ENCODE results near the gene PRM3. TPM values are rescaled to one million over a fixed set of nuclear protein-coding genes. Genes with fewer than 3 reads are reported as not detected.

PRM3 gene
- total and polyA plus RNA-seq, 2 donors (not counting 1 experiment from before 2014, with no cell fraction given) = not detected

- peaks cover 2 to 17% of the 10 kb centered on the region in 2 experiments for H3K36me3 ChIP-seq (replicated peaks in 1 of 2; ENCODE audit: control extremely low read depth in 1 of 2, control insufficient read depth in 1 of 2, extremely low read depth in 1 of 2, insufficient read depth in 2 of 2, low read length in 1 of 2)
- peaks cover 50% of the 10 kb centered on the region for H4K20me1 ChIP-seq (ENCODE audit: control insufficient read depth, insufficient read depth, low read length, poor library complexity, severe bottlenecking)
- WGBS (ENCODE audit: insufficient coverage) = 88% methylated on average over 6 of the region's 18 CpGs
- POLR2A ChIA-PET = interaction anchor here (0.5 to 2.6 kb wide), 17 partner anchors 28 to 553 kb away, joined by 3 to 15 read pairs (median 5); partner anchors contain the start of gene RMI2
- peaks cover 29 to 35% of the 10 kb centered on the region in 2 donors for H3K4me1 ChIP-seq (ENCODE audit: control insufficient read depth in 2 of 2, insufficient read depth in 2 of 2, low read length in 2 of 2)
- no peaks in the 10 kb centered on the region for H3K9me3 ChIP-seq (ENCODE audit: control extremely low read depth in 1 of 3, control insufficient read depth in 2 of 3, insufficient read depth in 1 of 3, low read length in 2 of 3)
- ATAC-seq (ENCODE audit: low read depth) (no peak), DNase-seq (peak; percentile 60)
- Mint-ChIP-seq H3K9me3 (ENCODE audit: insufficient read depth) (no peaks in the 10 kb centered on the region), H3K27me3 (no peaks in the 10 kb centered on the region), H3K27ac (peak overlapping the region; percentile 83), H3K4me3 (peak overlapping the region; percentile 89), H3K4me1 (peaks cover 45% of the 10 kb centered on the region)
- CTCF ChIA-PET = interaction anchor here (0.6 to 10.3 kb wide), 14 partner anchors 27 to 302 kb away, joined by 3 to 223 read pairs (median 4); no protein-coding TSS in a partner anchor
- H3K27ac ChIP-seq (ENCODE audit: low read length in 2 of 2) = no peak overlapping the region
- no peaks in the 10 kb centered on the region for H3K27me3 ChIP-seq (replicated peaks in 1 of 4; ENCODE audit: control extremely low read depth in 1 of 4, control insufficient read depth in 3 of 4, insufficient read depth in 4 of 4, low read length in 3 of 4)
- H3K9ac ChIP-seq (ENCODE audit: low read length) = no peak overlapping the region
- peak overlapping the region; percentile 98 for H3K4me2 ChIP-seq (replicated peaks; ENCODE audit: low read depth, low read length, poor library complexity, severe bottlenecking)
- TF ChIP-seq CTCF (IDR thresholded peaks at IDR 0.05) (no peak), EZH2 (IDR thresholded peaks at IDR 0.05; ENCODE audit: borderline replicate concordance, insufficient read depth, low read depth, low read length, poor library complexity, severe bottlenecking) (no peak)
- intact Hi-C loops (cut with micrococcal nuclease) = loop anchor here (2.0 to 10.0 kb wide), 3 partner anchors 19 to 663 kb away; partner anchors contain the start of gene GSPT1
- no peak overlapping the region for H2AFZ ChIP-seq (ENCODE audit: insufficient read depth, low read depth, low read length, poor library complexity, severe bottlenecking)
- no peak overlapping the region for H3K4me3 ChIP-seq (ENCODE audit: control extremely low read depth in 1 of 5, extremely low read depth in 1 of 5, insufficient read depth in 1 of 5, low read depth in 2 of 5, low read length in 4 of 5)
- H3K79me2 ChIP-seq (ENCODE audit: control insufficient read depth, insufficient read depth, low read length) = peaks cover 20% of the 10 kb centered on the region
Observed at GRCh38 chr16:11251525-11252481, 21.6 kb downstream of the PRM3 start.

All from B cell (primary cell).